Thyroid gland (tissue), 4 donors: Measurements from ENCODE around the gene ZNHIT6. TPM values are rescaled to one million over a fixed set of nuclear protein-coding genes. Genes with fewer than 3 reads are reported as not detected.
"Not testable (repeated sequence)": the region's sequence is repeated elsewhere in the genome, so short reads cannot be mapped to it uniquely, and the experiment has no call there.

Source experiments
- DNase-seq, 2 donors: peaks; one replicate each; pipeline ENCODE4 v3.0.0-alpha.2; 2019
- H3K27ac ChIP-seq, 3 donors: fragments of 200-600 bp; sonication (generic); 1 replicate in 2 of 3; 2 replicates in 1 of 3; pipeline ENCODE4 v1.5.1; 2016 to 2019; ENCODE audit warnings: mild to moderate bottlenecking in 1 of 3, moderate library complexity in 1 of 3
- H3K27me3 ChIP-seq: fragments of 200-600 bp; sonication (generic); one replicate; pipeline ENCODE4 v1.5.1; 2019
- H3K36me3 ChIP-seq, 2 donors: fragments of 200-600 bp; sonication (generic); one replicate each; pipeline ENCODE4 v1.5.1; 2016 to 2019
- H3K4me1 ChIP-seq, 2 donors: fragments of 200-600 bp; sonication (generic); one replicate each; pipeline ENCODE4 v1.5.1; 2017 to 2019
- H3K4me3 ChIP-seq, 3 donors: fragments of 200-600 bp; sonication (generic); replicated peaks in 1 of 3; 1 replicate in 2 of 3; 2 replicates in 1 of 3; pipeline ENCODE4 v1.5.1; 2016; ENCODE audit warnings: mild to moderate bottlenecking in 1 of 3
- H3K9me3 ChIP-seq: fragments of 200-600 bp; sonication (generic); one replicate; pipeline ENCODE4 v1.5.1; 2017
- CTCF ChIP-seq, 6 experiments: fragments of 200-600 bp in 3 of 6; fragments of 450-650 bp in 3 of 6; sonication (generic) in 3 of 6; IDR thresholded peaks; one replicate each; pipeline ENCODE4 v1.5.1; 2016 to 2019; ENCODE audit warnings: antibody characterized with exemption in 6 of 6, mild to moderate bottlenecking in 2 of 6, inconsistent platforms in 1 of 6, moderate library complexity in 1 of 6
- POLR2A ChIP-seq, 2 donors: fragments of 450-650 bp; IDR thresholded peaks; one replicate each; pipeline ENCODE4 v1.6.1; 2017; ENCODE audit warnings: antibody characterized with exemption in 2 of 2, mild to moderate bottlenecking in 2 of 2, moderate library complexity in 1 of 2
- WGBS, 2 donors: methylation state at CpG; one replicate each; pipeline ENCODE4 v1.1.5; 2017; 5-methylcytosine and 5-hydroxymethylcytosine counted together
- intact Hi-C: fragments of 100-400 bp; cut with DNase I; formaldehyde crosslinking; loops from one replicate; pipeline ENCODE4 v1.15.1; 2023
- total RNA-seq, 4 donors: library from RNA; depleted of rRNA; stranded (reverse); fragments of >200 nt; gene quantifications; one replicate each; pipeline ENCODE4 v1.2.3, GENCODE V29; 2016

ZNHIT6 gene
- total RNA-seq, 4 donors from 2014 or later: 13.6 to 19.3 (median 14.2) TPM

GRCh38 chr1:85734931-85735330 is 26.7 kb upstream of the ZNHIT6 start:
- no peaks in the 10 kb centered on the region for H3K27me3 ChIP-seq
- H3K27ac ChIP-seq: no peak overlapping the region
- intact Hi-C loops: no loop called here
- no peaks in the 10 kb centered on the region for H3K36me3 ChIP-seq
- 70% methylated on average over 1 of the region's 1 CpG for WGBS, 2 donors
- no peak for DNase-seq
- no peaks in the 10 kb centered on the region for H3K4me1 ChIP-seq
- no peaks in the 10 kb centered on the region for H3K9me3 ChIP-seq
- no peak overlapping the region for H3K4me3 ChIP-seq
- TF ChIP-seq POLR2A (IDR thresholded peaks at IDR 0.05): no peak
- TF ChIP-seq CTCF (IDR thresholded peaks at IDR 0.05): no peak

- intact Hi-C loops: no loop called here
These were observed 10.6 kb upstream of the ZNHIT6 start for GRCh38 chr1:85718678-85719340.

GRCh38 chr1:85714418-85715114 is 6.3 kb upstream of the ZNHIT6 start:
- H3K27me3 ChIP-seq, H3K36me3 ChIP-seq, H3K9me3 ChIP-seq, H3K4me3 ChIP-seq, H3K27ac ChIP-seq, intact Hi-C loops, DNase-seq, H3K4me1 ChIP-seq: not testable (repeated sequence)
- WGBS, 2 donors: 89% methylated on average over 14 of the region's 14 CpGs

More at GRCh38 chr1:85718678-85719340, 10.6 kb upstream of the ZNHIT6 start:
- H3K9me3 ChIP-seq: no peaks in the 10 kb centered on the region
- 92 to 94% methylated on average over 7 of the region's 7 CpGs for WGBS, 2 donors
- H3K36me3 ChIP-seq: no peaks in the 10 kb centered on the region
- no peak overlapping the region for H3K27ac ChIP-seq
- DNase-seq: no peak
- H3K27me3 ChIP-seq: no peaks in the 10 kb centered on the region
- TF ChIP-seq POLR2A (IDR thresholded peaks at IDR 0.05) (no peak), CTCF (IDR thresholded peaks at IDR 0.05) (no peak)
- H3K4me3 ChIP-seq: no peak overlapping the region
- H3K4me1 ChIP-seq: no peaks in the 10 kb centered on the region

GRCh38 chr1:85708829-85709227 is 595 bp upstream of the ZNHIT6 start:
- no peak for DNase-seq
- intact Hi-C loops: no loop called here
- Histone ChIP-seq H3K27ac (peak overlapping the region; percentile 87 to 93 (median 90)), H3K27me3 (no peaks in the 10 kb centered on the region), H3K4me3 (peak overlapping the region in 2 of 3 donors; percentile 79 to 80), H3K36me3 (no peaks in the 10 kb centered on the region), H3K9me3 (no peaks in the 10 kb centered on the region), H3K4me1 (peaks cover 12% of the 10 kb centered on the region in 2 donors)
- WGBS, 2 donors: 84% methylated on average over 6 of the region's 6 CpGs
- TF ChIP-seq POLR2A (IDR thresholded peaks at IDR 0.05) (no peak), CTCF (IDR thresholded peaks at IDR 0.05) (peak in 1 of 6 experiments; percentile 6)

GRCh38 chr1:85707267-85707989 is 805 bp downstream of the ZNHIT6 start:
- DNase-seq: no peak
- Histone ChIP-seq H3K9me3 (no peaks in the 10 kb centered on the region), H3K4me3 (peak overlapping the region; percentile 9 to 80 (median 79)), H3K27ac (peak overlapping the region in 2 of 3 donors; percentile 90 to 93), H3K27me3 (no peaks in the 10 kb centered on the region), H3K4me1 (peaks cover 12% of the 10 kb centered on the region in 2 donors), H3K36me3 (no peaks in the 10 kb centered on the region)
- WGBS, 2 donors: 12 to 18% methylated on average over 13 of the region's 13 CpGs
- TF ChIP-seq CTCF (IDR thresholded peaks at IDR 0.05) (no peak), POLR2A (IDR thresholded peaks at IDR 0.05) (no peak)
- intact Hi-C loops: no loop called here
